Measurements from ENCODE around the gene EHD4. TPM values are rescaled to one million over a fixed set of nuclear protein-coding genes. Genes with fewer than 3 reads are reported as not detected.

The EHD4 gene
- polyA plus RNA-seq, 1 of the 3 experiments (the other 2 are of a cell fraction), result 17.5 TPM

- TF ChIP-seq IRF3 (IDR thresholded peaks at IDR 0.05; ENCODE audit: low read depth, low read length) (no peak), EZH2phosphoT487 (IDR thresholded peaks at IDR 0.05; ENCODE audit: borderline replicate concordance, low read depth) (no peak)
These were observed 115.6 kb downstream of the EHD4 start (continued) for GRCh38 chr15:41856716-41857115.

- Histone ChIP-seq H3K27me3 (ENCODE audit: insufficient read depth) (no peaks in the 10 kb centered on the region), H3K27ac (ENCODE audit: low read depth in 2 of 2, low read length in 1 of 2) (no peak overlapping the region), H3K9me2 (no peaks in the 10 kb centered on the region), H3K36me3 (replicated peaks in 1 of 2; ENCODE audit: control insufficient read depth in 1 of 2, insufficient read depth in 2 of 2, low read length in 1 of 2) (no peaks in the 10 kb centered on the region), H3K9ac (no peak overlapping the region), H3K4me2 (no peak overlapping the region), H3K79me2 (ENCODE audit: insufficient read depth) (no peaks in the 10 kb centered on the region), H2AFZ (ENCODE audit: low read depth) (no peak overlapping the region), H4K20me1 (ENCODE audit: insufficient read depth) (no peaks in the 10 kb centered on the region), H3F3A (replicated peaks; ENCODE audit: insufficient read depth) (no peaks in the 10 kb centered on the region), H3K9me3 (no peaks in the 10 kb centered on the region), H3K4me3 (ENCODE audit: low read depth in 2 of 2, low read length in 1 of 2) (no peak overlapping the region), H3K4me1 (ENCODE audit: control insufficient read depth in 1 of 2, insufficient read depth in 2 of 2, low read depth in 1 of 2, low read length in 1 of 2) (peaks cover 0 to 8% of the 10 kb centered on the region in 2 experiments; a peak in 1 of 4 replicates)
- ChIA-PET CTCF (interaction anchor here (2.2 kb wide), 1 partner anchor 48 kb away, joined by 10 read pairs; no protein-coding TSS in a partner anchor), POLR2A (no interaction called here)
- TF ChIP-seq FOXM1 (IDR thresholded peaks at IDR 0.05; ENCODE audit: low read depth) (no peak), ELF1 (IDR thresholded peaks at IDR 0.05) (no peak), PBX3 (IDR thresholded peaks at IDR 0.05) (no peak), SMC3 (IDR thresholded peaks at IDR 0.05; ENCODE audit: low read depth, low read length) (no peak), CHD2 (IDR thresholded peaks at IDR 0.05; ENCODE audit: low read length, partially characterized antibody) (no peak), GABPA (IDR thresholded peaks at IDR 0.05; ENCODE audit: low read depth) (no peak), JUND (IDR thresholded peaks at IDR 0.05) (no peak), SIN3A (IDR thresholded peaks at IDR 0.05; ENCODE audit: borderline replicate concordance, low read depth, low read length) (no peak), NRF1 (IDR thresholded peaks at IDR 0.05; ENCODE audit: low read depth, low read length) (no peak), EZH2phosphoT487 (IDR thresholded peaks at IDR 0.05; ENCODE audit: borderline replicate concordance, low read depth) (no peak), NFIC (IDR thresholded peaks at IDR 0.05; ENCODE audit: borderline replicate concordance) (no peak), USF2 (IDR thresholded peaks at IDR 0.05; ENCODE audit: borderline replicate concordance, low read depth, low read length) (no peak)
- WGBS (ENCODE audit: low lambda C conversion rate), result 94% methylated on average over 4 of the region's 17 CpGs
- DNase-seq, result no peak
These were observed 116.1 kb downstream of the EHD4 start for GRCh38 chr15:41856262-41856661.

Measured in SK-N-SH (cell line).